CD4-positive, alpha-beta memory T cell (primary cell): ENCODE measurements around the gene CRYGN. TPM values are rescaled to one million over a fixed set of nuclear protein-coding genes. Genes with fewer than 3 reads are reported as not detected.
A peak's percentile ranks its signal among the peaks of the same experiment; 100 is the strongest.

Experiments
- CTCF ChIA-PET: fragments of 350-600 bp; sonication (Branson Sonifier 250); formaldehyde crosslinking; loops from one replicate; lab custom pipeline; 2021; ENCODE audit warnings: inconsistent platforms; ENCODE audit not compliant: partially characterized antibody; lab: Charles Lee
- POLR2A ChIA-PET: fragments of 350-600 bp; sonication (Branson Sonifier 250); formaldehyde crosslinking; loops from one replicate; lab custom pipeline; 2021; ENCODE audit not compliant: partially characterized antibody; lab: Charles Lee
- DNase-seq, 5 donors: peaks; one replicate each; pipeline versions ENCODE4 v3.0.0 to v3.0.0-alpha.2; 2020 to 2022; ENCODE audit warnings: mixed read lengths in 1 of 5
- H3K27ac ChIP-seq: one replicate; pipeline ENCODE4 v1.7.0; 2013; ENCODE audit warnings: low read depth, low read length
- H3K27me3 ChIP-seq: 2 replicates; pipeline ENCODE4 v1.7.0; 2013; ENCODE audit warnings: mild to moderate bottlenecking, low read length, moderate library complexity; ENCODE audit not compliant: insufficient read depth
- H3K36me3 ChIP-seq: 2 replicates; pipeline ENCODE4 v1.7.0; 2013; ENCODE audit warnings: mild to moderate bottlenecking, low read length, moderate library complexity; ENCODE audit not compliant: insufficient read depth
- H3K4me1 ChIP-seq: 2 replicates; pipeline ENCODE4 v1.7.0; 2013; ENCODE audit warnings: mild to moderate bottlenecking, low read length, moderate library complexity; ENCODE audit not compliant: insufficient read depth
- H3K4me3 ChIP-seq, 2 donors: one replicate each; pipeline ENCODE4 v1.7.0; 2013; ENCODE audit warnings: low read length in 2 of 2, mild to moderate bottlenecking in 1 of 2
- H3K9me3 ChIP-seq, 2 donors: one replicate each; pipeline ENCODE4 v1.7.0; 2013; ENCODE audit warnings: low read length in 2 of 2, control low read depth in 1 of 2; ENCODE audit not compliant: control insufficient read depth in 1 of 2
- H3K27ac Mint-ChIP-seq, 7 donors: one replicate each; pipeline ENCODE4 v1.8.0; 2020 to 2021; ENCODE audit warnings: mixed read lengths in 7 of 7, mild to moderate bottlenecking in 6 of 7, inconsistent platforms in 3 of 7, moderate library complexity in 3 of 7
- H3K27me3 Mint-ChIP-seq, 2 donors: one replicate each; pipeline ENCODE4 v1.8.0; 2020 to 2021; ENCODE audit warnings: mixed read lengths in 2 of 2
- H3K36me3 Mint-ChIP-seq, 2 donors: one replicate each; pipeline ENCODE4 v1.8.0; 2020 to 2021; ENCODE audit warnings: mixed read lengths in 2 of 2, inconsistent platforms in 1 of 2, mild to moderate bottlenecking in 1 of 2
- H3K4me1 Mint-ChIP-seq, 4 donors: one replicate each; pipeline ENCODE4 v1.8.0; 2020 to 2021; ENCODE audit warnings: mixed read lengths in 4 of 4, mild to moderate bottlenecking in 1 of 4
- H3K4me3 Mint-ChIP-seq, 8 donors: one replicate each; pipeline ENCODE4 v1.8.0; 2020 to 2021; ENCODE audit warnings: mixed read lengths in 8 of 8, mild to moderate bottlenecking in 7 of 8, moderate library complexity in 6 of 8, inconsistent platforms in 3 of 8
- H3K9me3 Mint-ChIP-seq, 8 donors: one replicate each; pipeline ENCODE4 v1.8.0; 2020 to 2021; ENCODE audit warnings: mixed read lengths in 8 of 8, mild to moderate bottlenecking in 5 of 8, inconsistent platforms in 3 of 8, moderate library complexity in 1 of 8
- intact Hi-C: fragments of 100-400 bp; cut with micrococcal nuclease; formaldehyde crosslinking; loops from one replicate; pipeline ENCODE4 v1.15.1; 2023
- polyA plus RNA-seq, 2 donors: library from polyadenylated mRNA; unstranded; fragments of 300-500 nt; fragmentation: Illumina TruSeq; gene quantifications; one replicate each; pipeline ENCODE4 v1.2.3, GENCODE V29; 2021
- total RNA-seq, 2 experiments: library from RNA; stranded (reverse); gene quantifications; one replicate each; pipeline ENCODE4 v1.2.3, GENCODE V29; 2021

CRYGN gene, protein sequence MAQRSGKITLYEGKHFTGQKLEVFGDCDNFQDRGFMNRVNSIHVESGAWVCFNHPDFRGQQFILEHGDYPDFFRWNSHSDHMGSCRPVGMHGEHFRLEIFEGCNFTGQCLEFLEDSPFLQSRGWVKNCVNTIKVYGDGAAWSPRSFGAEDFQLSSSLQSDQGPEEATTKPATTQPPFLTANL
- not detected for total RNA-seq
- 1 to 10 TPM in 1 of 2 donors, not detected in 1; 1.9 TPM for polyA plus RNA-seq

- DNase-seq: peak in 2 of 5 donors; percentile 13 to 31
- no peaks in the 10 kb centered on the region for H3K36me3 Mint-ChIP-seq
- ChIA-PET POLR2A (interaction anchor here (0.7 to 4.3 kb wide), 10 partner anchors 8 to 98 kb away, joined by 3 to 22 read pairs (median 4); partner anchors contain the start of genes NUB1 and WDR86), CTCF (interaction anchor here (1.0 to 15.3 kb wide), 4 partner anchors 8 to 124 kb away, joined by 3 to 398 read pairs (median 5); partner anchors contain the start of gene WDR86)
- no peaks in the 10 kb centered on the region for H3K36me3 ChIP-seq
- H3K4me3 Mint-ChIP-seq: peak within 1 kb of the TSS; percentile 59 to 79 (median 70)
- intact Hi-C loops: no loop called here
- H3K4me3 ChIP-seq: peak within 1 kb of the TSS in 1 of 2 donors; percentile 28
- H3K27ac Mint-ChIP-seq: peak within 1 kb of the TSS in 6 of 7 donors; percentile 42 to 93 (median 76)
- peak within 1 kb of the TSS; percentile 20 for H3K27ac ChIP-seq
- no peaks in the 10 kb centered on the region for H3K9me3 Mint-ChIP-seq
- H3K4me1 ChIP-seq: peaks cover 31% of the 10 kb centered on the region
- peaks cover 13 to 43% (median 23%) of the 10 kb centered on the region in 4 donors for H3K4me1 Mint-ChIP-seq
- H3K9me3 ChIP-seq: no peaks in the 10 kb centered on the region
- no peaks in the 10 kb centered on the region for H3K27me3 ChIP-seq
- no peaks in the 10 kb centered on the region for H3K27me3 Mint-ChIP-seq
Measured at GRCh38 chr7:151439855-151440798, at the start of gene CRYGN. Gene CRYGN, minus strand, starts transcription at chr7:151440141. Its CDS starts 224 bp downstream, at chr7:151439917.

DNA sequence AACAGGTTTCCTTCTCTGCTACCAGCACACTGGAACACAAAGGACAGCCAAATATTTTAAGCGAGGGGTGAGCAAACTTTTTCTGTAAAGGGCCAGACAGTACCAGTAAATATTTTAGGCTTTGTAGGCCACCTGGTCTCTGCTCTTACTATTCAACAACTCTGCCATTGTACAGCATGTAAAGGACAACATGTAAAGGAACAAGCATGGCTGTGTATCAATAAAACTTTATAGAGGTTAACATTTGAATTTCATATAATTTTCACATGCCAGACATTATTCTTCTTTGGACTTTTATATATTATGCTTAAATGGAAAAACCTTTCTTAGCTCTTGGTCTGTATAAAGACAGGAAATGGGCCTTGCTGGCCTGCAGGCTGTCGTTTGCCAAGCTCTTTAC, 49.6 kb upstream of the CRYGN start:
- peaks cover 17 to 30% (median 23%) of the 10 kb centered on the region in 4 donors for H3K4me1 Mint-ChIP-seq
- DNase-seq: no peak
- intact Hi-C loops: no loop called here
- H3K36me3 Mint-ChIP-seq: peaks cover 35 to 59% of the 10 kb centered on the region in 2 donors
- ChIA-PET POLR2A (interaction anchor here (1.3 kb wide), 1 partner anchor 30 kb away, joined by 3 read pairs; the partner anchor contains the start of gene RHEB), CTCF (no interaction called here)
- Histone ChIP-seq H3K36me3 (peaks cover 47% of the 10 kb centered on the region), H3K9me3 (no peaks in the 10 kb centered on the region), H3K27me3 (no peaks in the 10 kb centered on the region), H3K27ac (no peak overlapping the region), H3K4me3 (no peak overlapping the region), H3K4me1 (peaks cover 11% of the 10 kb centered on the region)
- H3K4me3 Mint-ChIP-seq: no peak overlapping the region
- no peaks in the 10 kb centered on the region for H3K9me3 Mint-ChIP-seq
- no peaks in the 10 kb centered on the region for H3K27me3 Mint-ChIP-seq
- peak overlapping the region in 1 of 7 donors; percentile 74 for H3K27ac Mint-ChIP-seq

DNA sequence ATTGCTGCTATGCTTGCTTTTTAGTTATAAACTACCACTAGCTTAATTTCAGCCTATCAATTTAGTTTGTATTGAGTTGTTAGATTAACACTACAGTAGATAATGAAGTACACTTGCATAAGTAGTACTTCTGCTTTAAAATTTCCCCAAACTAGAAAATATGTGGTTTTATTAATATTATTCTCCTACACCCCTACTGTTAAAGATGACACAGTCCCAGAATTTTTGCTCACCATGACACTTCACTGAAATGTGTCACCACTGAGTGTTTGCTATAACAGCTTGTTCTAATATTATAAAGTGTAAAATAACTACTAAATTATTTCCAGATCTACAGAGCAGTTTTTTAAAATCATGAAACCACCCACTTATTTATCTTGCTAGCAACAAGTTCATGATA, 48.2 kb upstream of the CRYGN start:
- Mint-ChIP-seq H3K36me3 (peaks cover 41 to 67% of the 10 kb centered on the region in 2 donors), H3K4me3 (no peak overlapping the region), H3K9me3 (no peaks in the 10 kb centered on the region), H3K27ac (no peak overlapping the region), H3K4me1 (peaks cover 16 to 26% (median 19%) of the 10 kb centered on the region in 4 donors), H3K27me3 (no peaks in the 10 kb centered on the region)
- H3K4me1 ChIP-seq: peaks cover 5% of the 10 kb centered on the region
- POLR2A ChIA-PET: no interaction called here
- CTCF ChIA-PET: no interaction called here
- H3K27ac ChIP-seq: no peak overlapping the region
- no peak for DNase-seq
- H3K36me3 ChIP-seq: peaks cover 50% of the 10 kb centered on the region
- intact Hi-C loops: no loop called here
- H3K9me3 ChIP-seq: no peaks in the 10 kb centered on the region
- no peaks in the 10 kb centered on the region for H3K27me3 ChIP-seq
- H3K4me3 ChIP-seq: no peak overlapping the region

DNA sequence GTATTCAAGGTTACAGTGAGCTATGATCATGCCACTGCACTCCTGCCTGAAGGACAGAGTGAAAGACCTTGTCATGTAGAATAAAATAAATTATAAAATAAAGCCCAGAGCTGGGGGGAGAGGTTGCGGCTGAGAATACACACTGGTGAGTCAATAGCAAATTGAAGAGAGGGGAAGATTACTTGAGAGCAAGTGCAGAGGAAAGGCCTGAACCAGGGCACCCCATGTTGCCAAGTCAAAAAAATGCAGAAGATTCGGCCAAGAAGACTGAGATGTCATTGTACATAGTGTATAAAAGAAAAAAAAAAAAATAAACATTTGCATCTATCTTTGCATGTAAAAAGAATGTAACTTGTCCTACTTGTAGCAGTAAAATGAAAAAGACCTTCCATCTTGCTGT, 47.3 kb upstream of the CRYGN start:
- peak overlapping the region in 1 of 7 donors; percentile 68 for H3K27ac Mint-ChIP-seq
- ChIA-PET CTCF (no interaction called here), POLR2A (no interaction called here)
- Histone ChIP-seq H3K27ac (no peak overlapping the region), H3K4me3 (no peak overlapping the region), H3K27me3 (no peaks in the 10 kb centered on the region), H3K4me1 (peaks cover 8% of the 10 kb centered on the region), H3K36me3 (peaks cover 50% of the 10 kb centered on the region), H3K9me3 (no peaks in the 10 kb centered on the region)
- peaks cover 18 to 32% (median 23%) of the 10 kb centered on the region in 4 donors for H3K4me1 Mint-ChIP-seq
- no peak for DNase-seq
- no peaks in the 10 kb centered on the region for H3K9me3 Mint-ChIP-seq
- no peak overlapping the region for H3K4me3 Mint-ChIP-seq
- H3K27me3 Mint-ChIP-seq: no peaks in the 10 kb centered on the region
- peaks cover 47 to 75% of the 10 kb centered on the region in 2 donors for H3K36me3 Mint-ChIP-seq
- intact Hi-C loops: no loop called here

DNA sequence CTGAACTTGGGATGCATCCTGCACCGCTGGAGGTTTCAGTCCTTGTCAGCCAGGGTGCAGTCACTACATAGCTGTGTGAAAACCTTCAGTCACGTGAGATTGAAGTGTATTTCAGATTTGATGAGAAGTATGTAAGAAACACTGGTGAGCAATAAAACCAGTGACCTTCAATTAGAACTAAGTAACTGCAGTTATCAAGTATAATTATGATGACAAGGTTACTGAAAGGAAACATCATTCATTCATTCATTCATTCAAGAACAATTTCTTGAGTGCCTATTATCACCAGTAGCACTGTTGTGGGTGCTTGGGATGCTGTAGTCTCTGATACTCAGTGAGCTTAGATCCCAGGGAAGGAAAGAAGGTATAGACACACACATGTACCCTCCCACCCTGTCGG, 46.1 kb upstream of the CRYGN start:
- Mint-ChIP-seq H3K9me3 (no peaks in the 10 kb centered on the region), H3K36me3 (peaks cover 53 to 84% of the 10 kb centered on the region in 2 donors), H3K4me3 (no peak overlapping the region), H3K27me3 (no peaks in the 10 kb centered on the region), H3K27ac (peak overlapping the region in 1 of 7 donors; percentile 87), H3K4me1 (peaks cover 17 to 39% (median 26%) of the 10 kb centered on the region in 4 donors)
- DNase-seq: no peak
- Histone ChIP-seq H3K36me3 (peaks cover 50% of the 10 kb centered on the region), H3K27ac (no peak overlapping the region), H3K27me3 (no peaks in the 10 kb centered on the region), H3K4me3 (no peak overlapping the region), H3K4me1 (peaks cover 8% of the 10 kb centered on the region), H3K9me3 (no peaks in the 10 kb centered on the region)
- intact Hi-C loops: no loop called here
- ChIA-PET POLR2A (no interaction called here), CTCF (interaction anchor here (0.6 kb wide), 1 partner anchor 1589 kb away, joined by 3 read pairs; no protein-coding TSS in a partner anchor)

GRCh38 chr7:151484971-151485707, 45.2 kb upstream of the CRYGN start:
- peaks cover 50 to 80% of the 10 kb centered on the region in 2 donors for H3K36me3 Mint-ChIP-seq
- intact Hi-C loops: loop anchor here (5.0 kb wide), 1 partner anchor 32 kb away; the partner anchor contains the start of gene RHEB
- Histone ChIP-seq H3K4me1 (peaks cover 8% of the 10 kb centered on the region), H3K9me3 (no peaks in the 10 kb centered on the region), H3K4me3 (no peak overlapping the region), H3K27ac (no peak overlapping the region), H3K27me3 (no peaks in the 10 kb centered on the region), H3K36me3 (peaks cover 46% of the 10 kb centered on the region)
- H3K4me3 Mint-ChIP-seq: no peak overlapping the region
- CTCF ChIA-PET: interaction anchor here (1.3 kb wide), 2 partner anchors 13 to 117 kb away, joined by 3 to 4 read pairs; no protein-coding TSS in a partner anchor
- POLR2A ChIA-PET: no interaction called here
- peaks cover 14 to 35% (median 26%) of the 10 kb centered on the region in 4 donors for H3K4me1 Mint-ChIP-seq
- H3K9me3 Mint-ChIP-seq: no peaks in the 10 kb centered on the region
- H3K27me3 Mint-ChIP-seq: no peaks in the 10 kb centered on the region
- peak overlapping the region in 1 of 7 donors; percentile 72 for H3K27ac Mint-ChIP-seq
- DNase-seq: no peak
